HCT116 (cell line): ENCODE results near the gene KRTAP1-4. TPM values are rescaled to one million over a fixed set of nuclear protein-coding genes. Genes with fewer than 3 reads are reported as not detected.

Source experiments
- ATAC-seq: fragments of 200-7000 bp; cut with Tn5 transposase; 2 replicates; pipeline ENCODE4 v1.9.1; 2020; ENCODE audit warnings: mild to moderate bottlenecking, moderate library complexity
- BruUV-seq: library from RNA; stranded (reverse); fragments of 400-500 nt; replicated peaks from 2 replicates; lab custom pipeline; 2021; lab: Mats Ljungman, UMichigan
- CTCF ChIA-PET: fragments of 300-600 bp; sonication (Branson Sonifier 250); formaldehyde crosslinking; loops from one replicate; lab custom pipeline; 2021; ENCODE audit warnings: antibody characterized with exemption; lab: Charles Lee
- POLR2A ChIA-PET: fragments of 300-600, 350-600 bp; sonication (Branson Sonifier 250); formaldehyde crosslinking; loops from one replicate; lab custom pipeline; 2021; ENCODE audit warnings: antibody characterized with exemption; lab: Charles Lee
- RAD21 ChIA-PET, 2 experiments: fragments of 300-600 bp; sonication (Branson Sonifier 250); formaldehyde crosslinking; loops; one replicate each; lab custom pipeline; 2023; ENCODE audit warnings: low total read pairs in 2 of 2; ENCODE audit not compliant: uncharacterized antibody in 2 of 2, unreplicated experiment in 2 of 2, low non-redundant PET in 1 of 2; lab: Charles Lee
- DNase-seq: peaks from one replicate; pipeline ENCODE4 v3.0.0-alpha.2; 2010; ENCODE audit warnings: low read depth, low spot score
- H2AFZ ChIP-seq: fragments of 200-600 bp; shearing (Covaris generic), sonication (generic); 2 replicates; pipeline ENCODE4 v1.6.1; 2017; ENCODE audit warnings: low read depth, mixed run types, mixed read lengths, antibody characterized with exemption, low read length; ENCODE audit not compliant: poor library complexity, severe bottlenecking
- H3K27ac ChIP-seq: 2 replicates; pipeline ENCODE4 v1.5.1; 2012; ENCODE audit warnings: low read depth, low read length
- H3K27me3 ChIP-seq: fragments of 200-600 bp; sonication (generic); 2 replicates; pipeline ENCODE4 v1.6.1; 2016; ENCODE audit warnings: mixed run types, low read length, mixed read lengths; ENCODE audit not compliant: insufficient read depth
- H3K36me3 ChIP-seq, 2 experiments: fragments of 200-500 bp in 1 of 2; fragments of 200-600 bp in 1 of 2; sonication (Bioruptor generic) in 1 of 2; sonication (generic) in 1 of 2; 2 replicates each; pipeline versions ENCODE4 v1.5.1 to v1.6.1; 2014 to 2016; ENCODE audit warnings: low read length in 2 of 2, inconsistent platforms in 1 of 2, mixed read lengths in 1 of 2, mixed run types in 1 of 2; ENCODE audit not compliant: insufficient read depth in 2 of 2, control insufficient read depth in 1 of 2
- H3K4me1 ChIP-seq, 2 experiments: fragments of 200-600 bp in 1 of 2; sonication (generic) in 1 of 2; 2 replicates each; pipeline versions ENCODE4 v1.5.1 to v1.6.1; 2012 to 2017; ENCODE audit warnings: low read length in 2 of 2, inconsistent platforms in 1 of 2, mild to moderate bottlenecking in 1 of 2, mixed read lengths in 1 of 2, mixed run types in 1 of 2, moderate library complexity in 1 of 2; ENCODE audit not compliant: insufficient read depth in 2 of 2, control insufficient read depth in 1 of 2
- H3K4me2 ChIP-seq: fragments of 200-600 bp; sonication (generic); 2 replicates; pipeline ENCODE4 v1.6.1; 2017; ENCODE audit warnings: mixed run types, low read length, mixed read lengths
- H3K4me3 ChIP-seq, 2 experiments: fragments of 200-600 bp in 1 of 2; sonication (generic) in 1 of 2; replicated peaks in 1 of 2; 2 replicates each; pipeline ENCODE4 v1.5.1; 2011 to 2016; ENCODE audit warnings: low read length in 2 of 2, control low read depth in 1 of 2, low read depth in 1 of 2, mild to moderate bottlenecking in 1 of 2, mixed read lengths in 1 of 2, mixed run types in 1 of 2
- H3K79me2 ChIP-seq: fragments of 200-600 bp; sonication (generic); 2 replicates; pipeline ENCODE4 v1.6.1; 2017; ENCODE audit warnings: mild to moderate bottlenecking, mixed run types, low read length, moderate library complexity, mixed read lengths; ENCODE audit not compliant: insufficient read depth
- H3K9ac ChIP-seq: fragments of 200-600 bp; sonication (generic); 2 replicates; pipeline ENCODE4 v1.6.1; 2016; ENCODE audit warnings: low read length, mixed read lengths
- H3K9me2 ChIP-seq: fragments of 200-600 bp; sonication (generic), shearing (Covaris generic); 2 replicates; pipeline ENCODE4 v1.6.1; 2017; ENCODE audit warnings: mixed run types, mild to moderate bottlenecking, moderate library complexity; ENCODE audit not compliant: insufficient read depth
- H3K9me3 ChIP-seq, 2 experiments: fragments of 200-500 bp in 1 of 2; fragments of 200-600 bp in 1 of 2; sonication (Bioruptor generic) in 1 of 2; sonication (generic) in 1 of 2; 2 replicates each; pipeline ENCODE4 v1.6.1; 2014 to 2017; ENCODE audit warnings: low read length in 2 of 2, mixed read lengths in 2 of 2, inconsistent platforms in 1 of 2, low read depth in 1 of 2, mild to moderate bottlenecking in 1 of 2, mixed run types in 1 of 2, moderate library complexity in 1 of 2; ENCODE audit not compliant: control insufficient read depth in 1 of 2, insufficient read depth in 1 of 2
- H4K20me1 ChIP-seq: fragments of 200-600 bp; sonication (generic), shearing (Covaris generic); 2 replicates; pipeline ENCODE4 v1.6.1; 2017; ENCODE audit warnings: mixed run types, mild to moderate bottlenecking, moderate library complexity; ENCODE audit not compliant: insufficient read depth
- EGR1 ChIP-seq: IDR thresholded peaks from 2 replicates; pipeline ENCODE4 v1.6.1; 2012; ENCODE audit warnings: low read depth
- SRF ChIP-seq: IDR thresholded peaks from 2 replicates; pipeline ENCODE4 v1.6.1; 2012; ENCODE audit warnings: low read depth
- intact Hi-C: fragments of 100-400 bp; cut with micrococcal nuclease; formaldehyde crosslinking; loops from 2 replicates; pipeline ENCODE4 v1.10.0; 2022
- total RNA-seq: library from RNA; stranded (reverse); gene quantifications from one replicate; pipeline ENCODE4 v1.2.1, GENCODE V29; 2021; ENCODE audit not compliant: unreplicated experiment
- TF ChIP-seq, protein P1 (sequence below): IDR thresholded peaks from 2 replicates; pipeline ENCODE4 v1.6.1; 2012
- TF ChIP-seq, protein P2 (sequence below), 3 experiments: fragments of 200-600 bp in 1 of 3; sonication (generic) in 1 of 3; IDR thresholded peaks in 2 of 3; conservative IDR thresholded peaks in 1 of 3; 2 replicates each; pipeline ENCODE4 v1.5.1; 2012 to 2017; ENCODE audit warnings: low read depth in 2 of 3, low read length in 2 of 3, antibody characterized with exemption in 1 of 3, borderline replicate concordance in 1 of 3, control low read depth in 1 of 3, mild to moderate bottlenecking in 1 of 3, mixed read lengths in 1 of 3, mixed run types in 1 of 3, moderate library complexity in 1 of 3; ENCODE audit not compliant: insufficient read depth in 1 of 3

Gene KRTAP1-4
- total RNA-seq, 1 experiment from 2014 or later = not detected

DNA sequence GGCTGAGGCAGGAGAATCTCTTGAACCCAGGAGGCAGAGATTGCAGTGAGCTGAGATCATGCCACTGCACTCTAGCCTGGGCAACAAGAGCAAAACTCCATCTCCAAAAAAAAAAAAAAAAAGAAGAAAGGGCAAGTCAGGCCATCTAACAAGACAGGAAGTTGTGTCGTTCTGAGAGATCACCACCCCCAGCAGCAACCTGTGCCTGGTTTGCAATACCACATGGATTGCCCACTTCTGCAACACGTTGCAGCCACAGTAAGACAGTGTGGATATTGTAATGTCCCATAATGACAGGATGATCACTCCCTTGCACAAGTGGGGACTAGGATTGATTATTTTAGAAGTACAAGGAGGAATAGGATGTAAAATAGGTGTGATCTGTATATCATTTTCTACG, 39.0 kb upstream of the KRTAP1-4 start:
- Histone ChIP-seq H3K9ac (no peak overlapping the region), H3K27ac (no peak overlapping the region), H2AFZ (no peak overlapping the region), H3K27me3 (no peaks in the 10 kb centered on the region), H3K9me2 (no peaks in the 10 kb centered on the region), H3K9me3 (no peaks in the 10 kb centered on the region; a peak in 1 of 4 replicates), H4K20me1 (no peaks in the 10 kb centered on the region), H3K4me3 (no peak overlapping the region), H3K79me2 (peaks cover 10% of the 10 kb centered on the region), H3K4me1 (peaks cover 9 to 69% of the 10 kb centered on the region in 2 experiments), H3K36me3 (peaks cover 0 to 51% of the 10 kb centered on the region in 2 experiments; a peak in 2 of 4 replicates), H3K4me2 (no peak overlapping the region)
- ChIA-PET RAD21 (no interaction called here), CTCF (no interaction called here), POLR2A (no interaction called here)
- intact Hi-C loops = no loop called here
- ATAC-seq = no peak
- no TSS peak for BruUV-seq
- no peak for DNase-seq
- TF ChIP-seq, protein P1, sequence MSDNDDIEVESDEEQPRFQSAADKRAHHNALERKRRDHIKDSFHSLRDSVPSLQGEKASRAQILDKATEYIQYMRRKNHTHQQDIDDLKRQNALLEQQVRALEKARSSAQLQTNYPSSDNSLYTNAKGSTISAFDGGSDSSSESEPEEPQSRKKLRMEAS = no peak
- TF ChIP-seq EGR1 (no peak), SRF (no peak)
- TF ChIP-seq, protein P2, sequence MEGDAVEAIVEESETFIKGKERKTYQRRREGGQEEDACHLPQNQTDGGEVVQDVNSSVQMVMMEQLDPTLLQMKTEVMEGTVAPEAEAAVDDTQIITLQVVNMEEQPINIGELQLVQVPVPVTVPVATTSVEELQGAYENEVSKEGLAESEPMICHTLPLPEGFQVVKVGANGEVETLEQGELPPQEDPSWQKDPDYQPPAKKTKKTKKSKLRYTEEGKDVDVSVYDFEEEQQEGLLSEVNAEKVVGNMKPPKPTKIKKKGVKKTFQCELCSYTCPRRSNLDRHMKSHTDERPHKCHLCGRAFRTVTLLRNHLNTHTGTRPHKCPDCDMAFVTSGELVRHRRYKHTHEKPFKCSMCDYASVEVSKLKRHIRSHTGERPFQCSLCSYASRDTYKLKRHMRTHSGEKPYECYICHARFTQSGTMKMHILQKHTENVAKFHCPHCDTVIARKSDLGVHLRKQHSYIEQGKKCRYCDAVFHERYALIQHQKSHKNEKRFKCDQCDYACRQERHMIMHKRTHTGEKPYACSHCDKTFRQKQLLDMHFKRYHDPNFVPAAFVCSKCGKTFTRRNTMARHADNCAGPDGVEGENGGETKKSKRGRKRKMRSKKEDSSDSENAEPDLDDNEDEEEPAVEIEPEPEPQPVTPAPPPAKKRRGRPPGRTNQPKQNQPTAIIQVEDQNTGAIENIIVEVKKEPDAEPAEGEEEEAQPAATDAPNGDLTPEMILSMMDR (IDR thresholded peaks at IDR 0.05 in 2 of 3, conservative IDR thresholded peaks at IDR 0.05 in 1 of 3; ENCODE audit: borderline replicate concordance in 1 of 3, insufficient read depth in 1 of 3, low read depth in 2 of 3, low read length in 2 of 3) = no peak

DNA sequence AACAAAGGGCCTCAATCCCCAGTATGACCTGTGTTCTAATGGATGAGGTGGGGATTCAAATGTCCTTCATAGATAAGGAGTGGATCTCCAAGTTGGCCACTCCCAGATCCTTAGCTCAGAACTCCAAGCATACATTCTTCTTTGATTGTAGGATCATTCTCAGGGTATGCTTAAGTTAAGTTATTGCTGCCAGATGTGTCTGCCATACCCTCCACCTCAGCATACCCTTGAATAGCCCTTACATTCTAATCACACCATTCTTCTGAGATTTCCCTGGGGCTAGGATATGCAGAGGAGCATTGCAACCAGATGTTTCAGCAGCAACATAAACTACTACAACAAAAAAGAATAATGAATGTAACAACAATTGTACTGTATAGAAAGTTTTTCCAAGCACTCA, 37.3 kb upstream of the KRTAP1-4 start:
- intact Hi-C loops = no loop called here
- POLR2A ChIA-PET = no interaction called here

More for the DNA sequence above, 37.3 kb upstream of the KRTAP1-4 start:
- no peaks in the 10 kb centered on the region; the same call in 1 of the 2 replicates for H3K79me2 ChIP-seq
- no peaks in the 10 kb centered on the region for H3K27me3 ChIP-seq
- peaks cover 0 to 37% of the 10 kb centered on the region in 2 experiments; a peak in 2 of 4 replicates for H3K36me3 ChIP-seq
- no peaks in the 10 kb centered on the region for H4K20me1 ChIP-seq
- H3K9ac ChIP-seq = peak overlapping the region; percentile 22; the same call in 1 of the 2 replicates
- DNase-seq (no peak), ATAC-seq (no peak)
- ChIA-PET CTCF (no interaction called here), RAD21 (no interaction called here)
- peak overlapping the region; percentile 12; the same call in 1 of the 2 replicates for H3K4me2 ChIP-seq
- peaks cover 13 to 70% of the 10 kb centered on the region in 2 experiments for H3K4me1 ChIP-seq
- no peak for TF ChIP-seq EGR1
- TF ChIP-seq, all 23 proteins: peak for 0
- Histone ChIP-seq H3K9me3 (no peaks in the 10 kb centered on the region; a peak in 1 of 4 replicates), H2AFZ (no peak overlapping the region), H3K4me3 (no peak overlapping the region), H3K9me2 (no peaks in the 10 kb centered on the region), H3K27ac (no peak overlapping the region; the same call in 1 of the 2 replicates)
- BruUV-seq = TSS peak; percentile 11
